Vagina (tissue), 2 donors: Measurements from ENCODE around the gene ITPR1.

Experiments
- CTCF ChIP-seq, 3 experiments: fragments of 450-650 bp in 2 of 3; fragments of 200-600 bp in 1 of 3; sonication (generic) in 1 of 3; IDR thresholded peaks; one replicate each; pipeline ENCODE4 v1.5.1; 2017 to 2019; ENCODE audit warnings: antibody characterized with exemption in 3 of 3, mild to moderate bottlenecking in 2 of 3, moderate library complexity in 2 of 3
- POLR2A ChIP-seq, 2 donors: fragments of 450-650 bp; IDR thresholded peaks; one replicate each; pipeline ENCODE4 v1.6.1; 2017; ENCODE audit warnings: antibody characterized with exemption in 2 of 2, mild to moderate bottlenecking in 2 of 2, moderate library complexity in 2 of 2
- POLR2AphosphoS5 ChIP-seq, 2 donors: sonication (generic); formaldehyde crosslinking; IDR thresholded peaks; one replicate each; pipeline ENCODE4 v1.9.0; 2017; ENCODE audit warnings: antibody characterized with exemption in 2 of 2, mild to moderate bottlenecking in 2 of 2, low read depth in 1 of 2; ENCODE audit not compliant: insufficient read depth in 1 of 2

- no peak for TF ChIP-seq POLR2AphosphoS5 (IDR thresholded peaks at IDR 0.05; ENCODE audit: insufficient read depth in 1 of 2, low read depth in 1 of 2)
- TF ChIP-seq CTCF (IDR thresholded peaks at IDR 0.05), result no peak
- TF ChIP-seq POLR2A (IDR thresholded peaks at IDR 0.05), result no peak
These were observed 266.7 kb downstream of the ITPR1 start for GRCh38 chr3:4759689-4760312.
